ENCODE measurements around the gene NRXN2.

Gene NRXN2

GRCh38 chr11:64656862-64657261, 66.1 kb downstream of the NRXN2 start:
- no peak for DNase-seq (ENCODE audit: low read depth in 2 of 2)
- no peak for TF ChIP-seq CTCF (IDR thresholded peaks at IDR 0.05; ENCODE audit: low read depth, low read length)
- no peak overlapping the region for H3K4me3 ChIP-seq (replicated peaks in 1 of 2; ENCODE audit: low read depth in 2 of 2, low read length in 2 of 2)

GRCh38 chr11:64655941-64656601, 66.9 kb downstream of the NRXN2 start:
- DNase-seq (ENCODE audit: low read depth in 2 of 2): peak in 1 of 2 donors; percentile 64
- no peak for TF ChIP-seq CTCF (IDR thresholded peaks at IDR 0.05; ENCODE audit: low read depth, low read length)

GRCh38 chr11:64654958-64655541, 67.9 kb downstream of the NRXN2 start:
- TF ChIP-seq CTCF (IDR thresholded peaks at IDR 0.05; ENCODE audit: low read depth, low read length): no peak
- no peak overlapping the region for H3K4me3 ChIP-seq (replicated peaks in 1 of 2; ENCODE audit: low read depth in 2 of 2, low read length in 2 of 2)
- DNase-seq (ENCODE audit: low read depth in 2 of 2): no peak

More at GRCh38 chr11:64655941-64656601, 66.9 kb downstream of the NRXN2 start:
- no peak overlapping the region for H3K4me3 ChIP-seq (replicated peaks in 1 of 2; ENCODE audit: low read depth in 2 of 2, low read length in 2 of 2)

- TF ChIP-seq CTCF (IDR thresholded peaks at IDR 0.05; ENCODE audit: low read depth, low read length): no peak
- DNase-seq (ENCODE audit: low read depth in 2 of 2): no peak
- no peak overlapping the region for H3K4me3 ChIP-seq (replicated peaks in 1 of 2; ENCODE audit: low read depth in 2 of 2, low read length in 2 of 2)
Observed at GRCh38 chr11:64654439-64654838, 68.6 kb downstream of the NRXN2 start.

- DNase-seq (ENCODE audit: low read depth in 2 of 2): no peak
- no peak overlapping the region for H3K4me3 ChIP-seq (replicated peaks in 1 of 2; ENCODE audit: low read depth in 2 of 2, low read length in 2 of 2)
- no peak for TF ChIP-seq CTCF (IDR thresholded peaks at IDR 0.05; ENCODE audit: low read depth, low read length)
Observed at GRCh38 chr11:64653388-64653973, 69.5 kb downstream of the NRXN2 start.

- peak; percentile 75 to 79 for DNase-seq (ENCODE audit: low read depth in 2 of 2)
- TF ChIP-seq CTCF (IDR thresholded peaks at IDR 0.05; ENCODE audit: low read depth, low read length): peak; percentile 96
- H3K4me3 ChIP-seq (replicated peaks in 1 of 2; ENCODE audit: low read depth in 2 of 2, low read length in 2 of 2): no peak overlapping the region
Observed at GRCh38 chr11:64652586-64653387, 70.2 kb downstream of the NRXN2 start.

Data from cardiac fibroblast (primary cell).